Transverse colon (tissue), 4 donors: ENCODE results near the gene LRRC18. TPM values are rescaled to one million over a fixed set of nuclear protein-coding genes. Genes with fewer than 3 reads are reported as not detected.

Experiments used
- DNase-seq: peaks from one replicate; pipeline ENCODE4 v3.0.0-alpha.2; 2019
- H3K27ac ChIP-seq, 4 donors: fragments of 200-600 bp; sonication (generic); 2 replicates each; pipeline ENCODE4 v1.5.1; 2016 to 2018; ENCODE audit warnings: inconsistent platforms in 4 of 4
- H3K27me3 ChIP-seq: fragments of 200-600 bp; sonication (generic); 2 replicates; pipeline ENCODE4 v1.5.1; 2017; ENCODE audit warnings: inconsistent platforms
- H3K36me3 ChIP-seq, 4 donors: fragments of 200-600 bp; sonication (generic); 2 replicates each; pipeline ENCODE4 v1.5.1; 2017 to 2019; ENCODE audit warnings: inconsistent platforms in 4 of 4
- H3K4me1 ChIP-seq, 4 donors: fragments of 200-600 bp; sonication (generic); 2 replicates each; pipeline ENCODE4 v1.5.1; 2017 to 2020; ENCODE audit warnings: inconsistent platforms in 4 of 4
- H3K4me3 ChIP-seq, 4 donors: fragments of 200-600 bp; sonication (generic); 1 replicate in 1 of 4; 2 replicates in 3 of 4; pipeline versions ENCODE4 v1.5.1 to v1.6.1; 2017 to 2019; ENCODE audit warnings: inconsistent platforms in 4 of 4
- H3K9me3 ChIP-seq, 2 donors: fragments of 200-600 bp; sonication (generic); 2 replicates each; pipeline ENCODE4 v1.5.1; 2017 to 2019; ENCODE audit warnings: inconsistent platforms in 2 of 2
- EP300 ChIP-seq: sonication (generic); formaldehyde crosslinking; IDR thresholded peaks from one replicate; pipeline ENCODE4 v1.6.1; 2017; ENCODE audit warnings: antibody characterized with exemption, low read depth
- POLR2A ChIP-seq: fragments of 450-650 bp; IDR thresholded peaks from one replicate; pipeline ENCODE4 v1.6.1; 2016; ENCODE audit warnings: antibody characterized with exemption, mild to moderate bottlenecking, moderate library complexity
- POLR2AphosphoS5 ChIP-seq, 3 donors: sonication (generic); formaldehyde crosslinking; IDR thresholded peaks; one replicate each; pipeline ENCODE4 v1.6.1; 2016; ENCODE audit warnings: antibody characterized with exemption in 3 of 3
- WGBS, 2 donors: methylation state at CpG; one replicate each; pipeline ENCODE4 v1.1.5; 2018; ENCODE audit warnings: low coverage in 1 of 2; 5-methylcytosine and 5-hydroxymethylcytosine counted together
- in situ Hi-C, 4 donors: fragments of 200-750 bp; cut with MboI; loops; one replicate each; pipeline versions ENCODE4 v1.15.0 to v1.15.1; 2017; ENCODE audit warnings: low sequenced_read_pairs in 3 of 4, low pct_ligation_motif_present in 1 of 4, low pct_unique_long_range_greater_than_20kb in 1 of 4
- intact Hi-C: fragments of 100-400 bp; cut with DNase I; formaldehyde crosslinking; loops from one replicate; pipeline ENCODE4 v1.15.1; 2023; ENCODE audit warnings: low total_unique reads
- total RNA-seq, 4 donors: library from RNA; depleted of rRNA; stranded (reverse); fragments of >200 nt; gene quantifications; one replicate each; pipeline ENCODE4 v1.1.0, GENCODE V29; 2016
- TF ChIP-seq, protein P1 (sequence below), 5 experiments: fragments of 200-600 bp in 3 of 5; fragments of 450-650 bp in 2 of 5; sonication (generic) in 3 of 5; IDR thresholded peaks; 1 replicate in 2 of 5; 2 replicates in 3 of 5; pipeline ENCODE4 v1.5.1; 2016 to 2017; ENCODE audit warnings: antibody characterized with exemption in 5 of 5, inconsistent platforms in 3 of 5, mild to moderate bottlenecking in 2 of 5, moderate library complexity in 1 of 5

The LRRC18 gene
- total RNA-seq, 4 donors from 2014 or later: not detected

GRCh38 chr10:48945441-48946130, 5.9 kb upstream of the LRRC18 start:
- intact Hi-C loops (no loop called here), in situ Hi-C loops (no loop called here)
- no peaks in the 10 kb centered on the region for H3K36me3 ChIP-seq
- H3K27ac ChIP-seq: peak overlapping the region in 1 of 4 donors; percentile 19
- H3K4me1 ChIP-seq: peaks cover 6 to 13% (median 11%) of the 10 kb centered on the region in 4 donors
- 36 to 47% methylated on average over 3 to 6 of the region's 6 CpGs for WGBS, 2 donors
- H3K9me3 ChIP-seq: no peaks in the 10 kb centered on the region
- TF ChIP-seq POLR2AphosphoS5 (IDR thresholded peaks at IDR 0.05): no peak
- H3K27me3 ChIP-seq: no peaks in the 10 kb centered on the region
- H3K4me3 ChIP-seq: no peak overlapping the region
- peak; percentile 35 for DNase-seq

DNA sequence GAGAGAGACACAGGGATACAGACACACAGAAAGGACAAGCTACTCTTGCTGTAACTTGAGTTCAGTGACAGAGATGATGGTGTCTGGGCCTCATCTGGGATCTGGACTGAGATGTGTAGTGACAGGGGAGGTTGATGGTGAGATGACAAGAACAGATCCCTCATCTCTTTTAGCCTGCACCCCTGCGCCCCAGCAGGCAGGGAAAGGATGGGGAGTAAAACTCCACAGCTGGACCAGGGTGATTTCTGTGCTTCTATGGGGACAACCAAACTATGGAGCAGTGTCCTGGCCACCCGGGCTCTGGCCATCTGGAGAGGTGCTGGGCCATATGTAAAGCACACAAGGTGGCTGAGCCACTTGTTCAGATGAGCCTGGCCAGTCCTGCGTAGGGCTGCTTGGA, 4.5 kb upstream of the LRRC18 start:
- DNase-seq: no peak
- no peaks in the 10 kb centered on the region for H3K9me3 ChIP-seq
- no peaks in the 10 kb centered on the region for H3K36me3 ChIP-seq
- no peak overlapping the region for H3K27ac ChIP-seq
- intact Hi-C loops (no loop called here), in situ Hi-C loops (no loop called here)
- TF ChIP-seq, protein P1, sequence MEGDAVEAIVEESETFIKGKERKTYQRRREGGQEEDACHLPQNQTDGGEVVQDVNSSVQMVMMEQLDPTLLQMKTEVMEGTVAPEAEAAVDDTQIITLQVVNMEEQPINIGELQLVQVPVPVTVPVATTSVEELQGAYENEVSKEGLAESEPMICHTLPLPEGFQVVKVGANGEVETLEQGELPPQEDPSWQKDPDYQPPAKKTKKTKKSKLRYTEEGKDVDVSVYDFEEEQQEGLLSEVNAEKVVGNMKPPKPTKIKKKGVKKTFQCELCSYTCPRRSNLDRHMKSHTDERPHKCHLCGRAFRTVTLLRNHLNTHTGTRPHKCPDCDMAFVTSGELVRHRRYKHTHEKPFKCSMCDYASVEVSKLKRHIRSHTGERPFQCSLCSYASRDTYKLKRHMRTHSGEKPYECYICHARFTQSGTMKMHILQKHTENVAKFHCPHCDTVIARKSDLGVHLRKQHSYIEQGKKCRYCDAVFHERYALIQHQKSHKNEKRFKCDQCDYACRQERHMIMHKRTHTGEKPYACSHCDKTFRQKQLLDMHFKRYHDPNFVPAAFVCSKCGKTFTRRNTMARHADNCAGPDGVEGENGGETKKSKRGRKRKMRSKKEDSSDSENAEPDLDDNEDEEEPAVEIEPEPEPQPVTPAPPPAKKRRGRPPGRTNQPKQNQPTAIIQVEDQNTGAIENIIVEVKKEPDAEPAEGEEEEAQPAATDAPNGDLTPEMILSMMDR (IDR thresholded peaks at IDR 0.05): no peak
- 94% methylated on average over 3 of the region's 3 CpGs; no CpG with 5 or more reads in 1 of the 2 donors for WGBS, 2 donors
- H3K27me3 ChIP-seq: no peaks in the 10 kb centered on the region
- no peak overlapping the region for H3K4me3 ChIP-seq
- H3K4me1 ChIP-seq: peaks cover 6 to 13% (median 11%) of the 10 kb centered on the region in 4 donors

GRCh38 chr10:48943096-48943495, 3.5 kb upstream of the LRRC18 start:
- intact Hi-C loops (no loop called here), in situ Hi-C loops (no loop called here)
- H3K9me3 ChIP-seq: no peaks in the 10 kb centered on the region
- peaks cover 6 to 13% (median 11%) of the 10 kb centered on the region in 4 donors for H3K4me1 ChIP-seq
- TF ChIP-seq POLR2A: no peak
- TF ChIP-seq, protein P1 (IDR thresholded peaks at IDR 0.05): no peak
- TF ChIP-seq EP300: no peak
- no peak for TF ChIP-seq POLR2AphosphoS5 (IDR thresholded peaks at IDR 0.05)
- H3K4me3 ChIP-seq: no peak overlapping the region
- H3K27ac ChIP-seq: no peak overlapping the region
- DNase-seq: no peak
- H3K36me3 ChIP-seq: no peaks in the 10 kb centered on the region
- no peaks in the 10 kb centered on the region for H3K27me3 ChIP-seq
- WGBS, 2 donors: 83 to 93% methylated on average over 2 to 10 of the region's 10 CpGs

- Histone ChIP-seq H3K9me3 (no peaks in the 10 kb centered on the region), H3K36me3 (no peaks in the 10 kb centered on the region), H3K4me3 (no peak overlapping the region), H3K4me1 (peaks cover 6 to 13% (median 11%) of the 10 kb centered on the region in 4 donors), H3K27ac (no peak overlapping the region), H3K27me3 (no peaks in the 10 kb centered on the region)
- TF ChIP-seq EP300 (no peak), POLR2A (no peak), POLR2AphosphoS5 (IDR thresholded peaks at IDR 0.05) (no peak)
- TF ChIP-seq, protein P1 (IDR thresholded peaks at IDR 0.05): no peak
- in situ Hi-C loops: no loop called here
- no peak for DNase-seq
- intact Hi-C loops: no loop called here
- 90 to 93% methylated on average over 5 to 10 of the region's 10 CpGs for WGBS, 2 donors
Measured at GRCh38 chr10:48941427-48942075, 1.9 kb upstream of the LRRC18 start.
